Loucy (cell line): Measurements from ENCODE around the gene LIMA1.
A peak's percentile ranks its signal among the peaks of the same experiment; 100 is the strongest.
"Not testable (repeated sequence)": the region's sequence is repeated elsewhere in the genome, so short reads cannot be mapped to it uniquely, and the experiment has no call there.

Source experiments
- H2AFZ ChIP-seq: fragments of 200-600 bp; sonication (generic); 2 replicates; pipeline ENCODE4 v1.6.0; 2016; ENCODE audit warnings: antibody characterized with exemption, mild to moderate bottlenecking, low read length, moderate library complexity
- H3F3A ChIP-seq: fragments of 200-600 bp; 2 replicates; pipeline ENCODE4 v1.6.0; 2016; ENCODE audit warnings: antibody characterized with exemption, low read depth, mild to moderate bottlenecking
- H3K27me3 ChIP-seq: fragments of 200-600 bp; sonication (generic); 2 replicates; pipeline ENCODE4 v1.6.1; 2014; ENCODE audit warnings: low read length, mild to moderate bottlenecking; ENCODE audit not compliant: insufficient read depth, poor library complexity, severe bottlenecking
- H3K36me3 ChIP-seq: fragments of 200-600 bp; sonication (generic); 2 replicates; pipeline ENCODE4 v1.6.1; 2016; ENCODE audit warnings: low read length; ENCODE audit not compliant: insufficient read depth
- H3K4me1 ChIP-seq: fragments of 200-600 bp; sonication (generic); 2 replicates; pipeline ENCODE4 v1.5.1; 2014; ENCODE audit warnings: low read length, mild to moderate bottlenecking; ENCODE audit not compliant: insufficient read depth, poor library complexity, severe bottlenecking
- H3K4me2 ChIP-seq: fragments of 200-600 bp; sonication (generic); 2 replicates; pipeline ENCODE4 v1.6.0; 2014; ENCODE audit warnings: antibody characterized with exemption, low read length, low read depth, mild to moderate bottlenecking; ENCODE audit not compliant: poor library complexity, severe bottlenecking
- H3K4me3 ChIP-seq: fragments of 200-600 bp; sonication (generic); 2 replicates; pipeline ENCODE4 v1.5.1; 2014; ENCODE audit warnings: low read length, mild to moderate bottlenecking, mixed read lengths; ENCODE audit not compliant: poor library complexity, severe bottlenecking
- H3K79me2 ChIP-seq: fragments of 200-600 bp; sonication (generic); 2 replicates; pipeline ENCODE4 v1.6.1; 2014; ENCODE audit warnings: low read length; ENCODE audit not compliant: insufficient read depth
- H3K9ac ChIP-seq: fragments of 200-600 bp; sonication (generic); 2 replicates; pipeline ENCODE4 v1.6.0; 2014; ENCODE audit warnings: mild to moderate bottlenecking, low read depth, low read length, moderate library complexity; ENCODE audit not compliant: poor library complexity, severe bottlenecking
- H3K9me2 ChIP-seq: fragments of 200-600 bp; sonication (generic); replicated peaks from 2 replicates; pipeline ENCODE4 v1.6.1; 2016; ENCODE audit warnings: low read depth, low read length, mixed read lengths
- H3K9me3 ChIP-seq: fragments of 200-600 bp; sonication (generic); 2 replicates; pipeline ENCODE4 v1.6.1; 2014; ENCODE audit warnings: mild to moderate bottlenecking, antibody characterized with exemption, low read length, low read depth; ENCODE audit not compliant: insufficient read depth
- H4K20me1 ChIP-seq: fragments of 200-600 bp; sonication (generic); 2 replicates; pipeline ENCODE4 v1.6.0; 2014; ENCODE audit warnings: antibody characterized with exemption, low read length, mild to moderate bottlenecking; ENCODE audit not compliant: insufficient read depth, poor library complexity, severe bottlenecking
- CTCF ChIP-seq: fragments of 200-600 bp; sonication (generic); conservative IDR thresholded peaks from 2 replicates; pipeline ENCODE4 v1.5.1; 2014; ENCODE audit warnings: mild to moderate bottlenecking, antibody characterized with exemption, low read length
- EZH2phosphoT487 ChIP-seq: fragments of 200-600 bp; IDR thresholded peaks from 2 replicates; pipeline ENCODE4 v1.6.1; 2018; ENCODE audit warnings: antibody characterized with exemption, mild to moderate bottlenecking, moderate library complexity, borderline replicate concordance

LIMA1 gene

DNA sequence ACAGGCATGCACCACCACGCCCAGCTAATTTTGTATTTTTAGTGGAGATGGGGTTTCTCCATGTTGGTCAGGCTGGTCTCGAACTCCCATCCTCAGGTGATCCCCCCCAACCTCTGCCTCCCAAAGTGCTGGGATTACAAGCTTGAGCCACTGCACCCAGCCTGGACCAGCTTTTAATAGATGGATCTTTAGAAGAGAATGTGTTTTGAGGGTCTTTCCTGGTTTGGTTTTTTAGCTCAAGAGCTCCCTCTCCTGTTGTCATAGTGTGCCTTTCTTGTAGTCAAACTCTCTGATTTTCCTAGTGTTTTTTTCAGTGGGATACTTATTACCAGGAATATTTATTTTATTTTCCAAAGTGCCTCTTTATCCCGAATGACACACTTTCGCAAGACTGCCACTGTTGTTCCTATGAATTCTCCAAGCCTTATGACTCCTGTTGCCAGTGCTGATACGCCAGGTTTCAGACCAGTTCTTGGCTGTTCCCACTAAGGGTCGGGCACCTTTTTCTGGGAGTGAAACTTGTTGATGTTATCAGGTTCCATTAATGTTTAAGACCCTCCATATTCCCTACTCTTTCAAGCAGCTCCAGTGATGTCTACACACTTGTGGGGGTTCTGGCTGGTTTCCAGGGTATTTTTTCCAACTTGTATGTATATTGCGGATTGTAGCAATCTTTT lies 31.5 kb upstream of the LIMA1 start:
- no peaks in the 10 kb centered on the region for H3K79me2 ChIP-seq
- no peak overlapping the region for H3K4me3 ChIP-seq
- no peaks in the 10 kb centered on the region for H3K27me3 ChIP-seq
- no peaks in the 10 kb centered on the region for H3K4me1 ChIP-seq
- TF ChIP-seq EZH2phosphoT487 (no peak), CTCF (peak; percentile 89)
- no peaks in the 10 kb centered on the region for H4K20me1 ChIP-seq
- H3F3A ChIP-seq = no peaks in the 10 kb centered on the region
- no peaks in the 10 kb centered on the region for H3K36me3 ChIP-seq
- H3K4me2 ChIP-seq = no peak overlapping the region
- H3K9me2 ChIP-seq = no peaks in the 10 kb centered on the region
- H2AFZ ChIP-seq = no peak overlapping the region
- H3K9ac ChIP-seq = no peak overlapping the region
- H3K9me3 ChIP-seq = no peaks in the 10 kb centered on the region

DNA sequence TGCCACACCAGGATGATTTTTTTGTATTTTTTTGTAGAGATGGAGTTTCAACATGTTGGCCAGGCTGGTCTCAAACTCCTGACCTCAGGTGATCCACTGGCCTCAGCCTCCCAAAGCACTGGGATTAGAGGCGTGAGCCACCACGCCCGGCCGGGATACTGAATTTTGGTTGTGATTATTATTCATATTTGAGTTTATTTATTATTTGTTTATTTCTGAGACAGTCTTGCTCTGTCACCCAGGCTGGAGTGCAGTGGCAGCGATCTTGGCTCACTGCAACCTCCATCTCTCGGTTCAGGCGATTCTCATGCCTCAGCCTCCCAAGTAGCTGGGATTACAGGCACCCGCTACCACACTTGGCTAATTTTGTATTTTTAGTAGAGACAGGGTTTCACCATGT lies 30.7 kb upstream of the LIMA1 start:
- H3K4me1 ChIP-seq, H3K9me2 ChIP-seq, H3K27me3 ChIP-seq, H3K36me3 ChIP-seq, H3K9me3 ChIP-seq, H3K9ac ChIP-seq, H4K20me1 ChIP-seq, H3K79me2 ChIP-seq, H3F3A ChIP-seq, H2AFZ ChIP-seq, H3K4me2 ChIP-seq, H3K4me3 ChIP-seq: not testable (repeated sequence)

DNA sequence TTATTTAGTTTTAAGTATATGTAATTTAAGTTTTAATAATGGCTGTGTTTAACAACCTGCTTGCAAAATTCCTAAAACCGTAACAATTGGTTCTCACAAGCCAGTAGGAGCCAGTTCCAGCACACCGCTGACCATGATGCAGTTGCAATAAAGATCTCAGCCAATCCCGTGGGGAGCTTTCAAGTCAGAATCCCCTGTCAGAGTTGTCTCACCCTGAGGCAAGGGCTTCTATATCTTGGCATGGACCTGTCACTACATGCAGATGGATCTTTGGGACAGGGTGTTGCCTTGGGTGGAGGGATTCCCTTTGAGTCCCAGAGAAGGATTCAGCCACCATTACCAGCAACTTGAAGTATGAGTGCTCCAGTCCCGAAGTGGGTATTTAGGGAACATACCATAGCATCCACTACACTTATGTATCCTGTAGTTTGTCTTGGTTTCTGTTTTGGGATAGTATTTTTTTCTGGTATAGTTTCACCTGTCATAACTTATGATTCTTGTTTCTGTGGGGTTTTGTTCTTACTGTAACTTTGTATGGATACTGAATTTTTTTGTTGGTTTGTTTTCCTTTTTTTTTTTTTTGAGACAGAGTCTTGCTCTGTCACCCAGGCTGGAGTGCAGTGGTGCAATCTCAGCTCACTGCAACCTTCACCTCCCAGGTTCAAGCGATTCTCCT lies 30.1 kb upstream of the LIMA1 start:
- H3F3A ChIP-seq = no peaks in the 10 kb centered on the region
- no peaks in the 10 kb centered on the region for H3K79me2 ChIP-seq
- no peak overlapping the region for H3K9ac ChIP-seq
- no peaks in the 10 kb centered on the region for H3K9me3 ChIP-seq
- no peaks in the 10 kb centered on the region for H3K9me2 ChIP-seq
- TF ChIP-seq CTCF (no peak), EZH2phosphoT487 (no peak)
- H3K4me2 ChIP-seq = no peak overlapping the region
- no peaks in the 10 kb centered on the region for H4K20me1 ChIP-seq
- no peaks in the 10 kb centered on the region for H3K27me3 ChIP-seq
- H2AFZ ChIP-seq = no peak overlapping the region
- no peaks in the 10 kb centered on the region for H3K36me3 ChIP-seq
- no peaks in the 10 kb centered on the region for H3K4me1 ChIP-seq
- no peak overlapping the region for H3K4me3 ChIP-seq

- H3K9me3 ChIP-seq, H3K4me2 ChIP-seq, H3K9ac ChIP-seq, H3K4me3 ChIP-seq, H4K20me1 ChIP-seq, H3K27me3 ChIP-seq, H3K9me2 ChIP-seq, H3K36me3 ChIP-seq, H2AFZ ChIP-seq, H3F3A ChIP-seq, H3K4me1 ChIP-seq, H3K79me2 ChIP-seq: not testable (repeated sequence)
Observed at GRCh38 chr12:50311858-50312609, 28.7 kb upstream of the LIMA1 start.
